ENCODE results near the gene UQCRHL.

The UQCRHL gene

GRCh38 chr1:15758343-15758931 lies 49.0 kb downstream of the UQCRHL start, which contains the start of gene FBLIM1:
Gene FBLIM1 (plus strand): TSS chr1:15758795. CDS start chr1:15764984, 6,189 bp downstream.
- DNase-seq (ENCODE audit: low read depth) = no peak

DNA sequence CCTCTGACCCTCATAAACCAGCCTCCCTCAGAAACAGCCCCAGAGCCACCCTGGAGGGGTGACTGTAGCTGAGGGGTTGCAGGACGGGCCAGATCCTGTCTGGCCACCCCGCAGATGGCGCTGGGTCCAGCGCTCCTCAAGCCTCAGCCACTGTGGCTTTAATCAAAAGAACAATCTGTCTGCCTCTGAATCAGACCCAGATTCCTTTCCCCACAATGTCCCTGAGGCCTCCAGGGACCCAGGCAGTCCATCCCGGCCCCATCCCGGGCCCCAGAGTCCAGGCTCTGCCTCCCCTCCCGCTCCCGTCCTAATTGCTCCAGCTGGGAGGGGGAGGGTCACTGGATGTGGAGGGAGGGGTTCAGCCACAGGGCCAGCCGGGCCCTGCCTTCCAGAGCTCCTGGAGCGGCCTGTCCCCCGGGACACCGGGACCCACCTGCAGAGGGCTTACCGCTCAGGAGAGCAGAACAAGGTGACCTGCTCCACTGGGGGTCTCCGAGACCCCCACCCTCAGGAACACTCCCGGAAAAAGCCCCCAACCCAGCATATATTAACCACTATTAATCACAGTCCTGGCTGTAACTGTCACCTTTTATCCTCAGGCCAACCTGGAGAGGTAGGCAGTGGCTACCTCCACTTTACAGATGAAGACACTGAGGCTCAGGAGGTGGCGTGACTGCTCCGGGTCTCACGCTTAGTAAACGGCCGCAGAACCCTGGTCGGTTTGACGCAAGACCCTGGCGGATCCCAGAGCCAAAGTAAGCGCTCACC lies 49.7 kb downstream of the UQCRHL start:
- peak; percentile 18 for DNase-seq (ENCODE audit: low read depth)
